Subcutaneous adipose tissue (tissue), 4 donors: ENCODE measurements around the gene CBS. TPM values are rescaled to one million over a fixed set of nuclear protein-coding genes. Genes with fewer than 3 reads are reported as not detected.

Source experiments
- CTCF ChIP-seq: fragments of 450-650 bp; IDR thresholded peaks from one replicate; pipeline ENCODE4 v1.5.1; 2016; ENCODE audit warnings: low read depth, mild to moderate bottlenecking, control low read depth, antibody characterized with exemption, moderate library complexity
- total RNA-seq, 4 donors: library from RNA; depleted of rRNA; stranded (reverse); fragments of >200 nt; gene quantifications; one replicate each; pipeline ENCODE4 v1.1.0, GENCODE V29; 2016

Gene CBS
- total RNA-seq, 4 donors from 2014 or later: 6.0 to 33.7 (median 21.1) TPM

- no peak for TF ChIP-seq CTCF
Measured at GRCh38 chr21:43005635-43006034, 70.0 kb downstream of the CBS start.

GRCh38 chr21:43004926-43005325, 70.7 kb downstream of the CBS start:
- no peak for TF ChIP-seq CTCF

Other genes with a start within 250 kb of the CBS start
- 10 to 100 TPM in 1 of 4 donors, 1 to 10 TPM in 3; 5.4 to 12.8 (median 6.9) TPM for gene WDR4, start 196.3 kb downstream of the CBS start, total RNA-seq
- 10 to 100 TPM; 41.4 to 61.0 (median 49.5) TPM for gene NDUFV3, start 182.5 kb downstream of the CBS start, total RNA-seq
- not detected for gene ERVH48-1, start 150.2 kb downstream of the CBS start, total RNA-seq
- gene PKNOX1, start 101.3 kb downstream of the CBS start, total RNA-seq: 1 to 10 TPM; 7.9 to 9.2 (median 8.4) TPM
- 10 to 100 TPM; 27.0 to 83.0 (median 47.6) TPM for gene U2AF1, start 31.7 kb upstream of the CBS start, total RNA-seq
- gene CRYAA, start 93.2 kb upstream of the CBS start, total RNA-seq: not detected